HCT116 (cell line): Measurements from ENCODE around the gene BPIFA1. TPM values are rescaled to one million over a fixed set of nuclear protein-coding genes. Genes with fewer than 3 reads are reported as not detected.

Experiments used
- ATAC-seq: fragments of 200-7000 bp; cut with Tn5 transposase; 2 replicates; pipeline ENCODE4 v1.9.1; 2020; ENCODE audit warnings: mild to moderate bottlenecking, moderate library complexity
- BruUV-seq: library from RNA; stranded (reverse); fragments of 400-500 nt; replicated peaks from 2 replicates; lab custom pipeline; 2021; lab: Mats Ljungman, UMichigan
- CTCF ChIA-PET: fragments of 300-600 bp; sonication (Branson Sonifier 250); formaldehyde crosslinking; loops from one replicate; lab custom pipeline; 2021; ENCODE audit warnings: antibody characterized with exemption; lab: Charles Lee
- POLR2A ChIA-PET: fragments of 300-600, 350-600 bp; sonication (Branson Sonifier 250); formaldehyde crosslinking; loops from one replicate; lab custom pipeline; 2021; ENCODE audit warnings: antibody characterized with exemption; lab: Charles Lee
- RAD21 ChIA-PET, 2 experiments: fragments of 300-600 bp; sonication (Branson Sonifier 250); formaldehyde crosslinking; loops; one replicate each; lab custom pipeline; 2023; ENCODE audit warnings: low total read pairs in 2 of 2; ENCODE audit not compliant: uncharacterized antibody in 2 of 2, unreplicated experiment in 2 of 2, low non-redundant PET in 1 of 2; lab: Charles Lee
- DNase-seq: peaks from one replicate; pipeline ENCODE4 v3.0.0-alpha.2; 2010; ENCODE audit warnings: low read depth, low spot score
- H2AFZ ChIP-seq: fragments of 200-600 bp; shearing (Covaris generic), sonication (generic); 2 replicates; pipeline ENCODE4 v1.6.1; 2017; ENCODE audit warnings: low read depth, mixed run types, mixed read lengths, antibody characterized with exemption, low read length; ENCODE audit not compliant: poor library complexity, severe bottlenecking
- H3K27ac ChIP-seq: 2 replicates; pipeline ENCODE4 v1.5.1; 2012; ENCODE audit warnings: low read depth, low read length
- H3K27me3 ChIP-seq: fragments of 200-600 bp; sonication (generic); 2 replicates; pipeline ENCODE4 v1.6.1; 2016; ENCODE audit warnings: mixed run types, low read length, mixed read lengths; ENCODE audit not compliant: insufficient read depth
- H3K36me3 ChIP-seq, 2 experiments: fragments of 200-500 bp in 1 of 2; fragments of 200-600 bp in 1 of 2; sonication (Bioruptor generic) in 1 of 2; sonication (generic) in 1 of 2; 2 replicates each; pipeline versions ENCODE4 v1.5.1 to v1.6.1; 2014 to 2016; ENCODE audit warnings: low read length in 2 of 2, inconsistent platforms in 1 of 2, mixed read lengths in 1 of 2, mixed run types in 1 of 2; ENCODE audit not compliant: insufficient read depth in 2 of 2, control insufficient read depth in 1 of 2
- H3K4me1 ChIP-seq, 2 experiments: fragments of 200-600 bp in 1 of 2; sonication (generic) in 1 of 2; 2 replicates each; pipeline versions ENCODE4 v1.5.1 to v1.6.1; 2012 to 2017; ENCODE audit warnings: low read length in 2 of 2, inconsistent platforms in 1 of 2, mild to moderate bottlenecking in 1 of 2, mixed read lengths in 1 of 2, mixed run types in 1 of 2, moderate library complexity in 1 of 2; ENCODE audit not compliant: insufficient read depth in 2 of 2, control insufficient read depth in 1 of 2
- H3K4me2 ChIP-seq: fragments of 200-600 bp; sonication (generic); 2 replicates; pipeline ENCODE4 v1.6.1; 2017; ENCODE audit warnings: mixed run types, low read length, mixed read lengths
- H3K4me3 ChIP-seq, 2 experiments: fragments of 200-600 bp in 1 of 2; sonication (generic) in 1 of 2; replicated peaks in 1 of 2; 2 replicates each; pipeline ENCODE4 v1.5.1; 2011 to 2016; ENCODE audit warnings: low read length in 2 of 2, control low read depth in 1 of 2, low read depth in 1 of 2, mild to moderate bottlenecking in 1 of 2, mixed read lengths in 1 of 2, mixed run types in 1 of 2
- H3K79me2 ChIP-seq: fragments of 200-600 bp; sonication (generic); 2 replicates; pipeline ENCODE4 v1.6.1; 2017; ENCODE audit warnings: mild to moderate bottlenecking, mixed run types, low read length, moderate library complexity, mixed read lengths; ENCODE audit not compliant: insufficient read depth
- H3K9ac ChIP-seq: fragments of 200-600 bp; sonication (generic); 2 replicates; pipeline ENCODE4 v1.6.1; 2016; ENCODE audit warnings: low read length, mixed read lengths
- H3K9me2 ChIP-seq: fragments of 200-600 bp; sonication (generic), shearing (Covaris generic); 2 replicates; pipeline ENCODE4 v1.6.1; 2017; ENCODE audit warnings: mixed run types, mild to moderate bottlenecking, moderate library complexity; ENCODE audit not compliant: insufficient read depth
- H3K9me3 ChIP-seq, 2 experiments: fragments of 200-500 bp in 1 of 2; fragments of 200-600 bp in 1 of 2; sonication (Bioruptor generic) in 1 of 2; sonication (generic) in 1 of 2; 2 replicates each; pipeline ENCODE4 v1.6.1; 2014 to 2017; ENCODE audit warnings: low read length in 2 of 2, mixed read lengths in 2 of 2, inconsistent platforms in 1 of 2, low read depth in 1 of 2, mild to moderate bottlenecking in 1 of 2, mixed run types in 1 of 2, moderate library complexity in 1 of 2; ENCODE audit not compliant: control insufficient read depth in 1 of 2, insufficient read depth in 1 of 2
- H4K20me1 ChIP-seq: fragments of 200-600 bp; sonication (generic), shearing (Covaris generic); 2 replicates; pipeline ENCODE4 v1.6.1; 2017; ENCODE audit warnings: mixed run types, mild to moderate bottlenecking, moderate library complexity; ENCODE audit not compliant: insufficient read depth
- CBX3 ChIP-seq: IDR thresholded peaks from 2 replicates; pipeline ENCODE4 v1.6.1; 2012; ENCODE audit warnings: low read depth
- EGR1 ChIP-seq: IDR thresholded peaks from 2 replicates; pipeline ENCODE4 v1.6.1; 2012; ENCODE audit warnings: low read depth
- ELF1 ChIP-seq: IDR thresholded peaks from 2 replicates; pipeline ENCODE4 v1.6.1; 2012; ENCODE audit warnings: low read depth, borderline replicate concordance
- EZH2phosphoT487 ChIP-seq: fragments of 200-600 bp; IDR thresholded peaks from 2 replicates; pipeline ENCODE4 v1.6.1; 2018; ENCODE audit warnings: antibody characterized with exemption, borderline replicate concordance
- FOSL1 ChIP-seq: IDR thresholded peaks from 2 replicates; pipeline ENCODE4 v1.6.1; 2012; ENCODE audit warnings: low read depth
- JUND ChIP-seq: IDR thresholded peaks from 2 replicates; pipeline ENCODE4 v1.6.1; 2012
- POLR2A ChIP-seq: IDR thresholded peaks from 2 replicates; pipeline ENCODE4 v1.7.0; 2011; ENCODE audit warnings: borderline replicate concordance; ENCODE audit not compliant: insufficient read depth, insufficient read length; ENCODE audit errors: extremely low read depth
- RAD21 ChIP-seq: IDR thresholded peaks from 2 replicates; pipeline ENCODE4 v1.6.1; 2012; ENCODE audit warnings: low read depth, mild to moderate bottlenecking
- SRF ChIP-seq: IDR thresholded peaks from 2 replicates; pipeline ENCODE4 v1.6.1; 2012; ENCODE audit warnings: low read depth
- YY1 ChIP-seq: IDR thresholded peaks from 2 replicates; pipeline ENCODE4 v1.6.1; 2011; ENCODE audit warnings: low read length, low read depth, moderate library complexity, mild to moderate bottlenecking; ENCODE audit not compliant: insufficient replicate concordance; ENCODE audit errors: extremely low read depth
- ZFX ChIP-seq: fragments of 450-650 bp; IDR thresholded peaks from 2 replicates; pipeline ENCODE4 v1.6.1; 2017
- ZNF274 ChIP-seq: fragments of 200-500 bp; sonication (Bioruptor generic); IDR thresholded peaks from 2 replicates; pipeline ENCODE4 v1.6.1; 2014; ENCODE audit warnings: mild to moderate bottlenecking, low read depth, low read length, inconsistent platforms
- intact Hi-C: fragments of 100-400 bp; cut with micrococcal nuclease; formaldehyde crosslinking; loops from 2 replicates; pipeline ENCODE4 v1.10.0; 2022
- total RNA-seq: library from RNA; stranded (reverse); gene quantifications from one replicate; pipeline ENCODE4 v1.2.1, GENCODE V29; 2021; ENCODE audit not compliant: unreplicated experiment
- TF ChIP-seq, protein P1 (sequence below): IDR thresholded peaks from 2 replicates; pipeline ENCODE4 v1.6.1; 2012
- TF ChIP-seq, protein P2 (sequence below): IDR thresholded peaks from 2 replicates; pipeline ENCODE4 v1.6.1; 2011; ENCODE audit warnings: mild to moderate bottlenecking, low read length, moderate library complexity; ENCODE audit not compliant: insufficient replicate concordance; ENCODE audit errors: extremely low read depth

BPIFA1 gene
- total RNA-seq, 1 experiment from 2014 or later, result not detected

GRCh38 chr20:33224399-33224798 lies 11.4 kb upstream of the BPIFA1 start:
- Histone ChIP-seq H3K4me1 (no peaks in the 10 kb centered on the region), H3K9me2 (no peaks in the 10 kb centered on the region)
- TF ChIP-seq FOSL1, result no peak
- TF ChIP-seq POLR2A, result no peak
- no peak for TF ChIP-seq RAD21
- TF ChIP-seq CBX3, result no peak
- no peak for TF ChIP-seq SRF
- TF ChIP-seq, protein P1, sequence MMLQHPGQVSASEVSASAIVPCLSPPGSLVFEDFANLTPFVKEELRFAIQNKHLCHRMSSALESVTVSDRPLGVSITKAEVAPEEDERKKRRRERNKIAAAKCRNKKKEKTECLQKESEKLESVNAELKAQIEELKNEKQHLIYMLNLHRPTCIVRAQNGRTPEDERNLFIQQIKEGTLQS, result no peak
- TF ChIP-seq, protein P2, sequence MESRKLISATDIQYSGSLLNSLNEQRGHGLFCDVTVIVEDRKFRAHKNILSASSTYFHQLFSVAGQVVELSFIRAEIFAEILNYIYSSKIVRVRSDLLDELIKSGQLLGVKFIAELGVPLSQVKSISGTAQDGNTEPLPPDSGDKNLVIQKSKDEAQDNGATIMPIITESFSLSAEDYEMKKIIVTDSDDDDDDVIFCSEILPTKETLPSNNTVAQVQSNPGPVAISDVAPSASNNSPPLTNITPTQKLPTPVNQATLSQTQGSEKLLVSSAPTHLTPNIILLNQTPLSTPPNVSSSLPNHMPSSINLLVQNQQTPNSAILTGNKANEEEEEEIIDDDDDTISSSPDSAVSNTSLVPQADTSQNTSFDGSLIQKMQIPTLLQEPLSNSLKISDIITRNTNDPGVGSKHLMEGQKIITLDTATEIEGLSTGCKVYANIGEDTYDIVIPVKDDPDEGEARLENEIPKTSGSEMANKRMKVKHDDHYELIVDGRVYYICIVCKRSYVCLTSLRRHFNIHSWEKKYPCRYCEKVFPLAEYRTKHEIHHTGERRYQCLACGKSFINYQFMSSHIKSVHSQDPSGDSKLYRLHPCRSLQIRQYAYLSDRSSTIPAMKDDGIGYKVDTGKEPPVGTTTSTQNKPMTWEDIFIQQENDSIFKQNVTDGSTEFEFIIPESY, result no peak
- TF ChIP-seq YY1, result no peak
- TF ChIP-seq EGR1, result no peak
- no peak for TF ChIP-seq JUND
- TF ChIP-seq EZH2phosphoT487, result no peak
- TF ChIP-seq ELF1, result no peak
- TF ChIP-seq ZFX, result no peak
- TF ChIP-seq ZNF274, result no peak
- TF ChIP-seq, all 23 proteins: peak for 0
- RAD21 ChIA-PET, result no interaction called here
- no TSS peak for BruUV-seq
- CTCF ChIA-PET, result no interaction called here
- DNase-seq (no peak), ATAC-seq (no peak)
- Histone ChIP-seq H3K36me3 (no peaks in the 10 kb centered on the region), H2AFZ (no peak overlapping the region), H3K9me3 (no peaks in the 10 kb centered on the region), H3K4me3 (no peak overlapping the region), H4K20me1 (no peaks in the 10 kb centered on the region), H3K27me3 (peaks cover 62% of the 10 kb centered on the region), H3K4me2 (no peak overlapping the region), H3K27ac (no peak overlapping the region), H3K79me2 (no peaks in the 10 kb centered on the region), H3K9ac (no peak overlapping the region)
- intact Hi-C loops, result no loop called here
- POLR2A ChIA-PET, result no interaction called here
